MCF 10A (cell line): ENCODE results near the gene ANGEL2. TPM values are rescaled to one million over a fixed set of nuclear protein-coding genes. Genes with fewer than 3 reads are reported as not detected.
A peak's percentile ranks its signal among the peaks of the same experiment; 100 is the strongest.
"Not testable (repeated sequence)": the region's sequence is repeated elsewhere in the genome, so short reads cannot be mapped to it uniquely, and the experiment has no call there.

Source experiments
- BruUV-seq: library from RNA; stranded (reverse); fragments of 400-500 nt; replicated peaks from 2 replicates; lab custom pipeline; 2021; lab: Mats Ljungman, UMichigan
- CTCF ChIA-PET: fragments of 300-600 bp; sonication (Branson Sonifier 250); formaldehyde crosslinking; extraction: SDS; loops from one replicate; lab custom pipeline; 2021; ENCODE audit warnings: antibody characterized with exemption, inconsistent platforms; lab: Yijun Ruan, JAX
- POLR2A ChIA-PET: fragments of 300-600, 350-650 bp; sonication (Branson Sonifier 250); formaldehyde crosslinking; extraction: SDS; loops from one replicate; lab custom pipeline; 2020; ENCODE audit warnings: antibody characterized with exemption, inconsistent platforms; lab: Yijun Ruan, JAX
- DNase-seq: peaks from one replicate; pipeline ENCODE4 v3.0.0-alpha.2; 2018; ENCODE audit not compliant: unreplicated experiment
- H3K27ac Mint-ChIP-seq: one replicate; pipeline ENCODE4 v1.8.0; 2022; ENCODE audit warnings: mild to moderate bottlenecking, low read depth, mixed read lengths; ENCODE audit not compliant: unreplicated experiment
- H3K27me3 Mint-ChIP-seq: one replicate; pipeline ENCODE4 v1.8.0; 2022; ENCODE audit warnings: mixed read lengths; ENCODE audit not compliant: insufficient read depth, unreplicated experiment
- H3K36me3 Mint-ChIP-seq: one replicate; pipeline ENCODE4 v1.8.0; 2022; ENCODE audit warnings: mild to moderate bottlenecking, moderate library complexity, mixed read lengths; ENCODE audit not compliant: insufficient read depth, unreplicated experiment
- H3K4me1 Mint-ChIP-seq: one replicate; pipeline ENCODE4 v1.8.0; 2022; ENCODE audit warnings: mixed read lengths; ENCODE audit not compliant: insufficient read depth, unreplicated experiment
- H3K4me3 Mint-ChIP-seq: one replicate; pipeline ENCODE4 v1.8.0; 2022; ENCODE audit warnings: mild to moderate bottlenecking, moderate library complexity, mixed read lengths; ENCODE audit not compliant: unreplicated experiment
- H3K9me3 Mint-ChIP-seq: one replicate; pipeline ENCODE4 v1.8.0; 2022; ENCODE audit warnings: mixed read lengths; ENCODE audit not compliant: unreplicated experiment
- intact Hi-C: fragments of 100-400 bp; cut with micrococcal nuclease; formaldehyde crosslinking; loops from 2 replicates; pipeline ENCODE4 v1.14.1; 2022
- total RNA-seq: library from RNA; stranded (reverse); gene quantifications from 2 replicates; pipeline ENCODE4 v1.2.3, GENCODE V29; 2022
- TF ChIP-seq, protein P1 (sequence below): fragments of 200-600 bp; IDR thresholded peaks from one replicate; pipeline ENCODE4 v1.8.0; 2022; ENCODE audit warnings: antibody characterized with exemption, mild to moderate bottlenecking; ENCODE audit not compliant: unreplicated experiment

ANGEL2 gene
- total RNA-seq, 1 experiment from 2014 or later = 89.7 TPM

DNA sequence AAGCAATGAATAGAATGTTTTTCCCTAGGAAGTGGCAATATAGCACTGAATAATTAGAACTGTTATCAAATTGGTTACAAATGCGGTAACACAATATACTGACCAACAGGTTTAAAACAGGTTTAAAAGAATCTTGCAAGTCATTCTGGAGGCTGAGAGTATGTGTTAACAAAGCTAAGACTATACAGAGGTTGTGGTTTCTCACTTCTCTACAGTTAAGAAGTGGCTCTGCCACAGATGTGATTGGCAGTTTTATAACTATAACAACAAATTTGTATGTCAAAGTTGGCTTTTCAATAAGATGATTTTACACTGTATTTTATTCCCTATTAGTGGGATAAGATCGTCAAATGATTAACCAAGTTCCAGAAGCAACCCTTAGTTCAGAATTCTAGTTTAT, 7.1 kb downstream of the ANGEL2 start:
- Mint-ChIP-seq H3K9me3 (no peaks in the 10 kb centered on the region), H3K27me3 (no peaks in the 10 kb centered on the region), H3K4me3 (no peak overlapping the region), H3K4me1 (peaks cover 8% of the 10 kb centered on the region), H3K36me3 (peaks cover 97% of the 10 kb centered on the region), H3K27ac (no peak overlapping the region)
- TF ChIP-seq, protein P1, sequence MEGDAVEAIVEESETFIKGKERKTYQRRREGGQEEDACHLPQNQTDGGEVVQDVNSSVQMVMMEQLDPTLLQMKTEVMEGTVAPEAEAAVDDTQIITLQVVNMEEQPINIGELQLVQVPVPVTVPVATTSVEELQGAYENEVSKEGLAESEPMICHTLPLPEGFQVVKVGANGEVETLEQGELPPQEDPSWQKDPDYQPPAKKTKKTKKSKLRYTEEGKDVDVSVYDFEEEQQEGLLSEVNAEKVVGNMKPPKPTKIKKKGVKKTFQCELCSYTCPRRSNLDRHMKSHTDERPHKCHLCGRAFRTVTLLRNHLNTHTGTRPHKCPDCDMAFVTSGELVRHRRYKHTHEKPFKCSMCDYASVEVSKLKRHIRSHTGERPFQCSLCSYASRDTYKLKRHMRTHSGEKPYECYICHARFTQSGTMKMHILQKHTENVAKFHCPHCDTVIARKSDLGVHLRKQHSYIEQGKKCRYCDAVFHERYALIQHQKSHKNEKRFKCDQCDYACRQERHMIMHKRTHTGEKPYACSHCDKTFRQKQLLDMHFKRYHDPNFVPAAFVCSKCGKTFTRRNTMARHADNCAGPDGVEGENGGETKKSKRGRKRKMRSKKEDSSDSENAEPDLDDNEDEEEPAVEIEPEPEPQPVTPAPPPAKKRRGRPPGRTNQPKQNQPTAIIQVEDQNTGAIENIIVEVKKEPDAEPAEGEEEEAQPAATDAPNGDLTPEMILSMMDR = no peak
- CTCF ChIA-PET = interaction anchor here (6.2 kb wide), 1 partner anchor 13 kb away, joined by 73 read pairs; no protein-coding TSS in a partner anchor
- no TSS peak for BruUV-seq
- POLR2A ChIA-PET = no interaction called here
- DNase-seq = no peak
- intact Hi-C loops = no loop called here

DNA sequence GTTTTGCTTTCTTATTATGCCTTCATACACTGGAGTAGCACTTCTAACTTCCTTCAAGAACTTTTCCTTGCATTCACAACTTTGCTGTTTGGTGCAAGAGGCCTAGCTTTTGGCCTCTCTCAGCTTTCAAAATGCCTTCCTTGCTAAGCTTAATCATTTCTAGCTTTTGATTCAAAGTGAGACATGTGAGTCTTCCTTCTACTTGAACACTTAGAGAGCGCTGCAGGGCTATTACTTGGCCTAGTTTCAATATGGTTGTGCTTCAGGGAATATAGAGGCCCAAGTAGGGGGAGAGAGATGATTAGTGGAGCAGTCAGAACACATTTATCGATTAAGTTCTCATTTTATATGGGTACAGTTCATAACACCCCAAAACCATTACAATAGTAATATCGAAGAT, 12.4 kb downstream of the ANGEL2 start:
- H3K4me1 Mint-ChIP-seq = no peaks in the 10 kb centered on the region
- no peak for DNase-seq
- no peak overlapping the region for H3K27ac Mint-ChIP-seq
- intact Hi-C loops = no loop called here
- H3K36me3 Mint-ChIP-seq = peaks cover 93% of the 10 kb centered on the region
- TF ChIP-seq, protein P1 = no peak
- BruUV-seq = TSS peak; percentile 1
- no peaks in the 10 kb centered on the region for H3K9me3 Mint-ChIP-seq
- H3K4me3 Mint-ChIP-seq = no peak overlapping the region
- H3K27me3 Mint-ChIP-seq = no peaks in the 10 kb centered on the region
- ChIA-PET CTCF (interaction anchor here (0.6 to 6.2 kb wide), 14 partner anchors 7 to 831 kb away, joined by 3 to 73 read pairs (median 4); no protein-coding TSS in a partner anchor), POLR2A (interaction anchor here (1.1 to 4.2 kb wide), 2 partner anchors 10 to 67 kb away, joined by 3 to 32 read pairs; partner anchors contain the start of gene ANGEL2)

DNA sequence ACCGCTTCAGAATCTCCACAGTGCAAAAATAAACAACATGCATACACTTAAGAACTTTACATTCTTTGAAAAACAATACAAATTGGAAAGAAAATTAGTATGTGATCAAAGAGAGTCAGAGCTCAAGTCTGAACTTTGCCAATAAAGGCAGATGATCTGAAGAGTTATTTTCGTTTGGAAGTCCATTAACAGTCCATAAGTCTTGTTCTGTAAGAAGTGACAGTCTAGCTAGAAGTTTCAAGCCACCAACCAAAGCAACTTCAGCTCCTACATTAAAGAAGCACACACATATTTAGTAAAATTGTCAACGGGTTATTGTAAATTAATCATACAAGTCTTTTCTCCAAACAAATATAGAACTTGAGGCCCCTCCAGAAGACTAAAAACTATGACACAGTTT, 20.7 kb downstream of the ANGEL2 start:
- H3K9me3 Mint-ChIP-seq = no peaks in the 10 kb centered on the region
- no TSS peak for BruUV-seq
- ChIA-PET POLR2A (interaction anchor here (0.5 to 4.4 kb wide), 14 partner anchors 8 to 539 kb away, joined by 3 to 22 read pairs (median 4); partner anchors contain the start of genes ANGEL2, ATF3, FLVCR1 and NSL1), CTCF (interaction anchor here (0.5 to 6.3 kb wide), 83 partner anchors 9 to 1314 kb away, joined by 3 to 76 read pairs (median 4); partner anchors contain the start of genes FLVCR1, NSL1, RPS6KC1 and TATDN3)
- H3K4me1 Mint-ChIP-seq = no peaks in the 10 kb centered on the region
- no peak for DNase-seq
- H3K27ac Mint-ChIP-seq = no peak overlapping the region
- intact Hi-C loops = loop anchor here (1.0 to 5.0 kb wide), 10 partner anchors 44 to 538 kb away; partner anchors contain the start of genes ATF3, NSL1, TATDN3 and VASH2
- peaks cover 97% of the 10 kb centered on the region for H3K36me3 Mint-ChIP-seq
- TF ChIP-seq, protein P1 = no peak
- no peak overlapping the region for H3K4me3 Mint-ChIP-seq
- H3K27me3 Mint-ChIP-seq = no peaks in the 10 kb centered on the region

DNA sequence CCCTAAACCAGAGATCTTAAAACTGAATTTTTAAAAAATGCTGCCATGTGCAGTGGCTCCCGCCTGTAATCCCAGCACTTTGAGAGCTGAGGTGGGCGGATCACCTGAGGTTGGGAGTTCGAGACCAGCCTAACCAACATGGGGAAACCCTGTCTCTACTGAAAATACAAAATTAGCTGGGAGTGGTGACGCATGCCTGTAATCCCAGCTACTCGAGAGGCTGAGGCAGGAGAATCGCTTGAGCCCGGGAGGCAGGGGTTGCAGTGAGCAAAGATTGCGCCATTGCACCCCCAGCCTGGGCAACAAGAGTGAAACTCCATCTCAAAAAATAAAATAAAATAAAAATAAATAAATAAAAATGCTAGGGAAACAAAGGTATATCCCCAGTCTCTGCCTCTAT, 21.7 kb downstream of the ANGEL2 start:
- POLR2A ChIA-PET = interaction anchor here (0.7 to 4.4 kb wide), 6 partner anchors 8 to 536 kb away, joined by 3 to 22 read pairs (median 11); partner anchors contain the start of genes ANGEL2, FLVCR1, NSL1 and RPS6KC1
- intact Hi-C loops = loop anchor here (2.0 kb wide), 5 partner anchors 43 to 517 kb away; partner anchors contain the start of genes NSL1, TATDN3 and VASH2
- not testable (repeated sequence) for H3K4me1 Mint-ChIP-seq, DNase-seq, H3K27ac Mint-ChIP-seq, H3K9me3 Mint-ChIP-seq, BruUV-seq, H3K27me3 Mint-ChIP-seq, H3K4me3 Mint-ChIP-seq
- H3K36me3 Mint-ChIP-seq = peaks cover 94% of the 10 kb centered on the region
- CTCF ChIA-PET = interaction anchor here (0.6 to 6.3 kb wide), 33 partner anchors 8 to 1313 kb away, joined by 3 to 76 read pairs (median 6); partner anchors contain the start of genes FLVCR1, NSL1 and TATDN3
